Measurements from ENCODE around the gene VPS37D.

The VPS37D gene

GRCh38 chr7:73685311-73685710, 17.7 kb downstream of the VPS37D start:
- Histone ChIP-seq H3K36me3 (ENCODE audit: control insufficient read depth, insufficient read depth, low read length) (peaks cover 13% of the 10 kb centered on the region), H3K4me1 (ENCODE audit: control insufficient read depth, insufficient read depth, low read length) (no peaks in the 10 kb centered on the region), H3K9ac (ENCODE audit: low read depth, low read length) (no peak overlapping the region), H3K27me3 (ENCODE audit: control insufficient read depth, insufficient read depth, low read length) (no peaks in the 10 kb centered on the region), H3K9me3 (ENCODE audit: control insufficient read depth, insufficient read depth, low read length) (no peaks in the 10 kb centered on the region), H3K4me3 (ENCODE audit: low read depth, low read length) (no peak overlapping the region)

- H3K4me1 ChIP-seq (ENCODE audit: control insufficient read depth, insufficient read depth, low read length): no peaks in the 10 kb centered on the region
- no peaks in the 10 kb centered on the region for H3K27me3 ChIP-seq (ENCODE audit: control insufficient read depth, insufficient read depth, low read length)
- no peak overlapping the region for H3K4me3 ChIP-seq (ENCODE audit: low read depth, low read length)
- H3K9ac ChIP-seq (ENCODE audit: low read depth, low read length): no peak overlapping the region
- peaks cover 27% of the 10 kb centered on the region for H3K36me3 ChIP-seq (ENCODE audit: control insufficient read depth, insufficient read depth, low read length)
- no peaks in the 10 kb centered on the region for H3K9me3 ChIP-seq (ENCODE audit: control insufficient read depth, insufficient read depth, low read length)
Measured at GRCh38 chr7:73688288-73688687, 20.7 kb downstream of the VPS37D start.

GRCh38 chr7:73690646-73691045, 23.0 kb downstream of the VPS37D start:
- H3K27me3 ChIP-seq (ENCODE audit: control insufficient read depth, insufficient read depth, low read length): no peaks in the 10 kb centered on the region
- peaks cover 46% of the 10 kb centered on the region for H3K36me3 ChIP-seq (ENCODE audit: control insufficient read depth, insufficient read depth, low read length)
- no peak overlapping the region for H3K4me3 ChIP-seq (ENCODE audit: low read depth, low read length)
- H3K9me3 ChIP-seq (ENCODE audit: control insufficient read depth, insufficient read depth, low read length): no peaks in the 10 kb centered on the region
- H3K9ac ChIP-seq (ENCODE audit: low read depth, low read length): no peak overlapping the region
- H3K4me1 ChIP-seq (ENCODE audit: control insufficient read depth, insufficient read depth, low read length): no peaks in the 10 kb centered on the region

DNA sequence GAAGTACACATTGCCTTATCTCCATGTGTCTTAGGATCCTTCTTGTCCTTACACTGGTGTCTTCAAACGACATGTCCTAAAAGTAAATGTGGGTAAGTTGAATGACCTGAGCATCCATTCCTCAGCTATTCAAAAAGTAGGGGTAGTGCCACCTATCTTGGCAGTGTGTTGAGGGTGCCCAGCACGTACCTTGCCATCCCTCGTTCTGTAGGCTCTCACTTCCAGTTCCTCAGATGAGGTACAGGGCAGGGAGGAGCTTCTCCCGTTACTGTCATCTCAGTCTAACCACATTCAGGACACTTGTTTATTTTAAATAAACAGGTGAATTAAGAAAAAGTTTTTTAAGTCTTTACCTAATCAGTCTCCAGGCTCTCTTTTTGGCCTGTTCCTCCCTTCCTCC, 28.7 kb downstream of the VPS37D start:
- Histone ChIP-seq H3K9me3 (ENCODE audit: control insufficient read depth, insufficient read depth, low read length) (no peaks in the 10 kb centered on the region), H3K36me3 (ENCODE audit: control insufficient read depth, insufficient read depth, low read length) (peaks cover 58% of the 10 kb centered on the region), H3K27me3 (ENCODE audit: control insufficient read depth, insufficient read depth, low read length) (no peaks in the 10 kb centered on the region), H3K4me1 (ENCODE audit: control insufficient read depth, insufficient read depth, low read length) (no peaks in the 10 kb centered on the region), H3K9ac (ENCODE audit: low read depth, low read length) (no peak overlapping the region), H3K4me3 (ENCODE audit: low read depth, low read length) (no peak overlapping the region)

DNA sequence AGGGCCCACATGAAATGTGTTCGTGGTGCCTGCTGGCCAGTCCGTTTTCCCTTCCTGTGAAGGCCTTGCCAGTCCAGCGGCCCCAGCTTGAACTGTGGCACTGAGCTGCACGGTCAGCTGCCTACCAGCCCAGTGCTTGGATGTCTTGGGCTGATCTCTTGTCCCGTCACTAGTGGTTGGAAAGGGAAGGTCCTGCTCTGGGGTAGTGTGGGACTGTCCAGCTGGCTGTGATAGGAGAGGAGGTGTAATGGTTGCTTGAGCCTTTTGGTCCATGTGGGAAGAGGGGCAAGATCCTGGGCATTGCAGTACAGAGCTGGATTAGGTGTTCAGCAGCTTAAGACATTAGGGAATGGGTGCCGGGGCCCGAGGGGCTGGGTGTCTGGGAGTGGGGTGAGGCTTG, 30.8 kb downstream of the VPS37D start:
- Histone ChIP-seq H3K27me3 (ENCODE audit: control insufficient read depth, insufficient read depth, low read length) (no peaks in the 10 kb centered on the region), H3K36me3 (ENCODE audit: control insufficient read depth, insufficient read depth, low read length) (peaks cover 57% of the 10 kb centered on the region), H3K4me1 (ENCODE audit: control insufficient read depth, insufficient read depth, low read length) (peaks cover 5% of the 10 kb centered on the region), H3K9me3 (ENCODE audit: control insufficient read depth, insufficient read depth, low read length) (no peaks in the 10 kb centered on the region), H3K4me3 (ENCODE audit: low read depth, low read length) (no peak overlapping the region), H3K9ac (ENCODE audit: low read depth, low read length) (no peak overlapping the region)

DNA sequence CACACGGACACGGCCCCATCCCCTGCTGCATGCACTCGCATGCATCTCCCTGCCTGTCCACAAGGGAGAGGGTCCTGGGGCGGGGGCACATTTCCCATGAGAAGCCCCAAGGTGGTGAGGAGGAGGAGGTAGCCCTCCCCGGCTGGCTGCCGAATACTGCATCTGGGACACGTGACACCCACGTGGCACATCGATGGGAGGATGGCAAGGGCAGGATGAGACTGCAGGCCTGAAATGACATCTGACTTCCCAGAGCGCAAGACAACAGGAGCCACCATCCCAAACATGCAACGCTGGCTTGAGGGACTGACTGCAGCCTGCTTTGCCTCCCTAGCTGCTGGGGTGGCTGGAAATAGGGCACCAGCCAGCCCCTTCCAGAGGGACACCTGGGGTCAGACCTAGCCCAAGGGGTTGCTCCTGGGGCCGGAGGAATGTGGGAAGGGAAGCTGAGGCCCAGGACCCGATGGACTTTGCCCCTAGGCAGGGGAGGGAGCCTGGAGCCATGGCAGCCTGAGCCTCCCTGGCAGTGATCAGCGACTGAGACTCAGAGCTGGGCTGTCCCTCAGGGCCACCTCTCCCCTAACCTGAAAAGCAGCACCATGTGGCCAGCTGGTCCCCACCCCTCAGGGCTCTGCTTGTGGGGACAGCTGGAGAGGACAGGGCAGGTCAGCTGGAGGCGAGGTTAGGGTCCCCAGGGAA, 31.9 kb downstream of the VPS37D start:
- no peaks in the 10 kb centered on the region for H3K27me3 ChIP-seq (ENCODE audit: control insufficient read depth, insufficient read depth, low read length)
- H3K36me3 ChIP-seq (ENCODE audit: control insufficient read depth, insufficient read depth, low read length): peaks cover 47% of the 10 kb centered on the region
- H3K9me3 ChIP-seq (ENCODE audit: control insufficient read depth, insufficient read depth, low read length): no peaks in the 10 kb centered on the region
- no peak overlapping the region for H3K9ac ChIP-seq (ENCODE audit: low read depth, low read length)
- H3K4me3 ChIP-seq (ENCODE audit: low read depth, low read length): no peak overlapping the region
- H3K4me1 ChIP-seq (ENCODE audit: control insufficient read depth, insufficient read depth, low read length): peaks cover 10% of the 10 kb centered on the region

- Histone ChIP-seq H3K4me3 (ENCODE audit: low read depth, low read length) (no peak overlapping the region), H3K9me3 (ENCODE audit: control insufficient read depth, insufficient read depth, low read length) (no peaks in the 10 kb centered on the region), H3K36me3 (ENCODE audit: control insufficient read depth, insufficient read depth, low read length) (peaks cover 42% of the 10 kb centered on the region), H3K4me1 (ENCODE audit: control insufficient read depth, insufficient read depth, low read length) (peaks cover 15% of the 10 kb centered on the region), H3K27me3 (ENCODE audit: control insufficient read depth, insufficient read depth, low read length) (no peaks in the 10 kb centered on the region), H3K9ac (ENCODE audit: low read depth, low read length) (no peak overlapping the region)
Measured at GRCh38 chr7:73700069-73700423, 32.4 kb downstream of the VPS37D start.

DNA sequence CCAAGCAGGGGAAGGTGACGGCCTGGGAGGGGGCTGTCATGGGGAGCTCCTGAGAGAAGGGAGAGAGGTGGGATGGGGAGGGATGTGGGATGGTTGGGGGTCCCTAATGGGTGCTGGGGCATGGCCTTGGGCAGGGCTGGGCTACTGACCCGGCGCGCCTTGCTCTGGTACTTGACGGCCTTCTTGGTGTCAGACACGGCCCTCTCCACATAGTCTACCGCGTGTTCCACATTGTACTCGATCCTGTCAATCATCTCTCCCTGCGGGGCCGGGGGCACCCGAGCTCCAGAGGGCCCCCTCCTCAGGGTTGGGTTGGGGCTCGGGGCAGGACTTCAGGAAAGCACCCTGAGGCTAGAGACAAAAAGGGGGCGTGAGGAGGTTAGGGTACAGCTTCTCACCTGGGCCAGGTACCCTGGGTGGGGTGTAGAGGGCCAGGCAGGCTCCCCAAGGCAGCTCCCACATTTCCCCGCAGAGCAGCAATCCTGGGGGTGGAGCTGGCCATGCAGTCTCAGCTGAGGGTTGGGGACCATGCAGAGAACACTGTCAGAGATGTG, 33.0 kb downstream of the VPS37D start:
- Histone ChIP-seq H3K4me3 (ENCODE audit: low read depth, low read length) (no peak overlapping the region), H3K36me3 (ENCODE audit: control insufficient read depth, insufficient read depth, low read length) (peaks cover 39% of the 10 kb centered on the region), H3K4me1 (ENCODE audit: control insufficient read depth, insufficient read depth, low read length) (peaks cover 17% of the 10 kb centered on the region), H3K9me3 (ENCODE audit: control insufficient read depth, insufficient read depth, low read length) (no peaks in the 10 kb centered on the region), H3K27me3 (ENCODE audit: control insufficient read depth, insufficient read depth, low read length) (no peaks in the 10 kb centered on the region), H3K9ac (ENCODE audit: low read depth, low read length) (no peak overlapping the region)

GRCh38 chr7:73701357-73701995, 33.8 kb downstream of the VPS37D start:
- no peaks in the 10 kb centered on the region for H3K9me3 ChIP-seq (ENCODE audit: control insufficient read depth, insufficient read depth, low read length)
- no peak overlapping the region for H3K9ac ChIP-seq (ENCODE audit: low read depth, low read length)
- no peak overlapping the region for H3K4me3 ChIP-seq (ENCODE audit: low read depth, low read length)
- no peaks in the 10 kb centered on the region for H3K27me3 ChIP-seq (ENCODE audit: control insufficient read depth, insufficient read depth, low read length)
- peaks cover 38% of the 10 kb centered on the region for H3K36me3 ChIP-seq (ENCODE audit: control insufficient read depth, insufficient read depth, low read length)
- peaks cover 17% of the 10 kb centered on the region for H3K4me1 ChIP-seq (ENCODE audit: control insufficient read depth, insufficient read depth, low read length)

DNA sequence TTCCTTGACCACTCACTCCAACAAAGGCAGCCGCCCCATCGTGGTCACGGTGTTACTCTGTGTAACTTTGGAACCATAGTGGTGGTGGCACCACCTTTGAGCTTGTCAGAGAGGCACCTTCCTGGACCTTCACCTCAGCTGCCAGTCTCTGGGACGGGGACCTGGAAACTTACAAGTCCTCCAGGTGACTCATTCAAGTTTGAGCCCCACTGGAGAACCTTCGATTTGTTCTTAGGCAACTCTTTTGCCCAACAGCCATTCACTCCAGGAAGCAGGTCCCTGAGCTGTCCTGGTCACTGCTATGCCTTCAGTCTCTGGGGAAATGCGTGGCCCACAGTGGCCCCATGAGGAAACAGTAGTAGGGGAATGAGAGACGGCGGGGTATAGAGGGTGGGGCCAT, 34.6 kb downstream of the VPS37D start:
- H3K4me1 ChIP-seq (ENCODE audit: control insufficient read depth, insufficient read depth, low read length): peaks cover 17% of the 10 kb centered on the region
- H3K4me3 ChIP-seq (ENCODE audit: low read depth, low read length): no peak overlapping the region
- H3K9ac ChIP-seq (ENCODE audit: low read depth, low read length): no peak overlapping the region
- no peaks in the 10 kb centered on the region for H3K9me3 ChIP-seq (ENCODE audit: control insufficient read depth, insufficient read depth, low read length)
- peaks cover 35% of the 10 kb centered on the region for H3K36me3 ChIP-seq (ENCODE audit: control insufficient read depth, insufficient read depth, low read length)
- no peaks in the 10 kb centered on the region for H3K27me3 ChIP-seq (ENCODE audit: control insufficient read depth, insufficient read depth, low read length)

- Histone ChIP-seq H3K9ac (ENCODE audit: low read depth, low read length) (no peak overlapping the region), H3K9me3 (ENCODE audit: control insufficient read depth, insufficient read depth, low read length) (no peaks in the 10 kb centered on the region), H3K27me3 (ENCODE audit: control insufficient read depth, insufficient read depth, low read length) (no peaks in the 10 kb centered on the region), H3K4me3 (ENCODE audit: low read depth, low read length) (no peak overlapping the region), H3K4me1 (ENCODE audit: control insufficient read depth, insufficient read depth, low read length) (peaks cover 17% of the 10 kb centered on the region), H3K36me3 (ENCODE audit: control insufficient read depth, insufficient read depth, low read length) (peaks cover 31% of the 10 kb centered on the region)
Measured at GRCh38 chr7:73702665-73703064, 35.0 kb downstream of the VPS37D start.

DNA sequence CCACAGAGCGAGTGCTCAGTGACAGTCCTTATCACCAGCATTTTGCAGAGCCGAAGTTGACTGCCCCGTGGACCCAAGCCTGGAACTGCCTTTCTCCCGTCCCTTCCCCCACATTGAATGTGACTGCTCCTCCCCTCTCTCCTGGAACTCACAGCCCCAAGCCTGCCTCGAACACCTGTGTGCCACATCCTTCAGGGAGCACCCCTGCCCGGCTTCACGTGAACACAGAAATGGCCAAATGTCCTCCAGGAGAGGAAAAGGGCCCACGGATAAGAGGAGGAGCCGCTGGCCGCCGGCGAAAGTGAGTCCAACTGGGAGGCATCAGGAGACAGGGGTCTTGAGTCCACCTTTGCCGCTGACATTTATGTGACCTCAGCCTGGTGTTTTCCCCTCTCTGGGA, 35.6 kb downstream of the VPS37D start:
- Histone ChIP-seq H3K4me3 (ENCODE audit: low read depth, low read length) (peak overlapping the region; percentile 46), H3K9me3 (ENCODE audit: control insufficient read depth, insufficient read depth, low read length) (no peaks in the 10 kb centered on the region), H3K9ac (ENCODE audit: low read depth, low read length) (peak overlapping the region; percentile 27), H3K4me1 (ENCODE audit: control insufficient read depth, insufficient read depth, low read length) (peaks cover 17% of the 10 kb centered on the region), H3K36me3 (ENCODE audit: control insufficient read depth, insufficient read depth, low read length) (peaks cover 30% of the 10 kb centered on the region), H3K27me3 (ENCODE audit: control insufficient read depth, insufficient read depth, low read length) (no peaks in the 10 kb centered on the region)
